ENCODE results near the gene USH1C. TPM values are rescaled to one million over a fixed set of nuclear protein-coding genes. Genes with fewer than 3 reads are reported as not detected.
A peak's percentile ranks its signal among the peaks of the same experiment; 100 is the strongest.

The USH1C gene
- total and polyA plus RNA-seq, 8 donors, result 3.5 to 44.3 (median 8.6) TPM

DNA sequence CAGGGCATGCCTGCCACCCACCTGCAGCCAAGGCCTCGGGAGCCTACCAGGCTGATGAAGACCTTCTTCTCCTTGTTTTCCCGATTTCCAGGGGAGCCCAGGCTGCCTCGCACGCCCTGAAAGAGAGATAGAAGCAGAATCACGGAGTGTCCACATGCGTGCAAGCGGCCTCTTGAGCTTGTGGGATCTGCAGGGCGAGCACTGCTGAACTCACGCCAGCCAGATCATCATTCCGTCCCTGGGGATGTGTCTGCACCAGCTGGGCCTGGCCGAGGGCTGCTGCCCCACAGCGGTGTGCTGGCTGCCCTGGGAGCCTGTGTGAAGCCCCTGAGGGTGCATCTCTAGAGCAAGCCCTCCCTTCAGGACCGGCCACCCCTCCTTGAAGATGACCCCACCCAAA is 17.9 kb downstream of the USH1C start:
- FAIRE-seq, result no peak
- intact Hi-C loops (cut with DNase I), result no loop called here

DNA sequence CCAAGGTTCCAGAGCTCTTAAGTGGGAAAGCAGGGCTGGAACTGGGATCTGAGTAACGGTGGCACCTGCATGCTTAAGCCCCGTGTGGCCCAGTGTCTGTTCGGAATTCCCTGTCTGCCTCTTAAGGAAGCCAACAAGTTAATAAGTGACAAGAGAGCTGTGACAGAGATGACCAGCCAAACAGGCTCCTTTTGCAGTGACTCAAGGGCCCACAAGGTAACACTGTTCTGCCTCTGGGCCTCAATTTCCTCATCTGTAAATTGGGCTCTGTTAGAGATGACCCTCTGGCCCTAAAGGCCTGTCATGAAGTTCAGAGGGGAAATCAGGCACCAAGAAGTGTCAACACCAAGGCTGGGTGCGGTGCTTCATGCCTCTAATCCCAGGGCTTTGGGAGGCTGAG is 18.6 kb downstream of the USH1C start:
- Histone ChIP-seq H3K27ac (no peak overlapping the region), H3K27me3 (no peaks in the 10 kb centered on the region), H3K4me1 (no peaks in the 10 kb centered on the region), H3K36me3 (no peaks in the 10 kb centered on the region), H3K9me3 (no peaks in the 10 kb centered on the region), H3K4me3 (no peak overlapping the region)
- ATAC-seq, result peak in 1 of 4 donors; percentile 24
- no peak for DNase-seq
- no peak for FAIRE-seq
- TF ChIP-seq, protein P1, sequence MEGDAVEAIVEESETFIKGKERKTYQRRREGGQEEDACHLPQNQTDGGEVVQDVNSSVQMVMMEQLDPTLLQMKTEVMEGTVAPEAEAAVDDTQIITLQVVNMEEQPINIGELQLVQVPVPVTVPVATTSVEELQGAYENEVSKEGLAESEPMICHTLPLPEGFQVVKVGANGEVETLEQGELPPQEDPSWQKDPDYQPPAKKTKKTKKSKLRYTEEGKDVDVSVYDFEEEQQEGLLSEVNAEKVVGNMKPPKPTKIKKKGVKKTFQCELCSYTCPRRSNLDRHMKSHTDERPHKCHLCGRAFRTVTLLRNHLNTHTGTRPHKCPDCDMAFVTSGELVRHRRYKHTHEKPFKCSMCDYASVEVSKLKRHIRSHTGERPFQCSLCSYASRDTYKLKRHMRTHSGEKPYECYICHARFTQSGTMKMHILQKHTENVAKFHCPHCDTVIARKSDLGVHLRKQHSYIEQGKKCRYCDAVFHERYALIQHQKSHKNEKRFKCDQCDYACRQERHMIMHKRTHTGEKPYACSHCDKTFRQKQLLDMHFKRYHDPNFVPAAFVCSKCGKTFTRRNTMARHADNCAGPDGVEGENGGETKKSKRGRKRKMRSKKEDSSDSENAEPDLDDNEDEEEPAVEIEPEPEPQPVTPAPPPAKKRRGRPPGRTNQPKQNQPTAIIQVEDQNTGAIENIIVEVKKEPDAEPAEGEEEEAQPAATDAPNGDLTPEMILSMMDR (IDR thresholded peaks at IDR 0.05), result no peak
- 49 to 56% methylated on average over 4 of the region's 4 CpGs for WGBS, 2 donors
- intact Hi-C loops (cut with DNase I), result no loop called here

More for the DNA sequence above, 17.9 kb downstream of the USH1C start:
- Histone ChIP-seq H3K27me3 (no peaks in the 10 kb centered on the region), H3K36me3 (no peaks in the 10 kb centered on the region), H3K9me3 (no peaks in the 10 kb centered on the region), H3K27ac (no peak overlapping the region), H3K4me3 (no peak overlapping the region), H3K4me1 (no peaks in the 10 kb centered on the region)
- no peak for ATAC-seq
- TF ChIP-seq, protein P1 (IDR thresholded peaks at IDR 0.05), result no peak
- DNase-seq, result no peak
- WGBS, 2 donors, result 82 to 89% methylated on average over 13 of the region's 13 CpGs

DNA sequence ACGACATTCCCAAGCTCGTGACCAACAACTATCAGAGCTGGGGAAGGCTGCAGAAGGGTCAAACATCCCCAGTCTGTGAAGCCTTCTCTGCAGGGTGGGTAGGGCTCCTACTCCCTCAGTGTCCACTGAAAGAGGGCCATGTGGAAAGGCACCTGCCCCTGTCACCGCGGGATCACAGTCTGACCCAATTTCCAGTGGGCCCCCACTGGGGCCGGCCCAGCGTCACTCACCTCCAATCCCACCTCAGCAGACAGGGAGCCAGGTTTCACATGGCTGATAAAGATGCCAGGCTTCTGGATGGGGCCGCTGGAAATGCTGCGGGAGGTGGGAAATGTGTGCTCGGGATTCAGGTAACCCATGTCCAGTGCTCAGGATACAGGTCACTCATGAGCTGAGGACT is 20.0 kb downstream of the USH1C start:
- Histone ChIP-seq H3K4me3 (no peak overlapping the region), H3K4me1 (no peaks in the 10 kb centered on the region), H3K36me3 (no peaks in the 10 kb centered on the region), H3K27me3 (no peaks in the 10 kb centered on the region), H3K27ac (no peak overlapping the region), H3K9me3 (no peaks in the 10 kb centered on the region)
- intact Hi-C loops (cut with DNase I), result no loop called here
- FAIRE-seq (no peak), DNase-seq (no peak), ATAC-seq (no peak)
- TF ChIP-seq, protein P1 (IDR thresholded peaks at IDR 0.05), result no peak
- WGBS, 2 donors, result 92% methylated on average over 9 of the region's 9 CpGs

DNA sequence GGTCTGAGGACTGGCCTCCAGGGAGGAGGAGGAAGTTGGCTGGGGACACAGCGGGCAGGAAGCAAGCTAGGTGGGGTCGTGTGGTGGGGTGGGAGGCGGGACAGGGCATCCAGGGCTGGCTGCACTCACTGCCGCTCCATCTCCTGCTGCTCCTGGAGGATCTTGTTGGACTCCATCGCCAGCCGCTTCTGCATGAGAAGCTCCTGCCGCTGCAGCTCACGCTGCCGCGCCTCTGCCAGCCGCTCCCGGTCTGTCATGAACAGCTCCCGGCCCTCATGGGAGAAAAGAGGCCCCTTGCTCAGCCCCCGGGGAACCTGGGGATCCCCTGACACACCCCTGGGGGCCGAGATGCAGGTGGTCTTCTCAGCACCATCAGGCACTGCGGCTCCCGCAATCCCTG is 21.6 kb downstream of the USH1C start:
- TF ChIP-seq, protein P1 (IDR thresholded peaks at IDR 0.05), result no peak
- H3K4me1 ChIP-seq, result no peaks in the 10 kb centered on the region
- WGBS, 2 donors, result 82 to 83% methylated on average over 13 to 17 of the region's 17 CpGs
- DNase-seq, result no peak
- H3K36me3 ChIP-seq, result no peaks in the 10 kb centered on the region
- FAIRE-seq, result no peak
- no peak overlapping the region for H3K27ac ChIP-seq
- H3K4me3 ChIP-seq, result no peak overlapping the region
- no peaks in the 10 kb centered on the region for H3K27me3 ChIP-seq
- intact Hi-C loops (cut with DNase I), result no loop called here
- no peaks in the 10 kb centered on the region for H3K9me3 ChIP-seq
- no peak for ATAC-seq

DNA sequence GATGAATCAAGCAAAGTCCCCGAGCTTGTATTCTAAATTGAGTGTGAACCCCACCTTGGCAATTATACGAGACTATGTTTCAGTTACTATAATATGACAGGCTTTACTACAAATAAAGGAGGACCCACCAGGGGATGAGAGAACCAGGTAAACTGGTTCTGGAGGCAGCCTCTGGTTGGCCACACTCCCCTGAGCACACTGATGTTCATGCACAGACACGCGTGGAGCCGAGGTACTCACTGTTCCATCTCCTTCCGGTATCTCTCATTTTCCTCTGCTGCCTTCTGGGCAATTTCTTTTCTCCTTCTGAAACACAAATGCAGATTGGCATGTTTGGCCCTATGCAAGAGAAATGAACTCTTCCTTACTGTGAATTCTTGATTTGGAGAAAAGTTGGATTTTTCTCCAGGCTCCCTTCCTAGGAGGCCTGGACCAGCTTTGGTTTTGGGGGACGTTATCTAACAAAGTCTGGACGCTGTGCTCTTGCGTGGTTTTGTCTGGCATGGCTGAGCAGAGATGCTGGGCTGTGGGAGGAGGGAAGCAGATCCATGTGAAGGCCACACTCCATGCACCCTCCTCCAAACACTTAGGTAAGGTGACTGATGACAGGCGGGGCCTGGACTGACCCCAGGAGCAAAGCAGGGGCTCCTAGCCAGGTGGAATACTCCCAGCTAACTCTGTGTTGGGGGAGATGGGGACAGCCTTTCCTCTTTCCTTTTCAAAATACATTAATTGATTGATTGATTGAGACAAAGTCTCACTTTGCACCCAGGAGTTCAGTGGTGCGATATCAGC is 22.9 kb downstream of the USH1C start:
- FAIRE-seq (no peak), DNase-seq (no peak), ATAC-seq (no peak)
- Histone ChIP-seq H3K4me1 (no peaks in the 10 kb centered on the region), H3K9me3 (no peaks in the 10 kb centered on the region), H3K27me3 (no peaks in the 10 kb centered on the region), H3K36me3 (no peaks in the 10 kb centered on the region), H3K27ac (no peak overlapping the region), H3K4me3 (no peak overlapping the region)
- TF ChIP-seq, protein P1 (IDR thresholded peaks at IDR 0.05), result no peak
- intact Hi-C loops (cut with DNase I), result no loop called here
- WGBS, 2 donors, result 77 to 81% methylated on average over 11 of the region's 11 CpGs
